Glomerular visceral epithelial cell (primary cell): ENCODE results near the gene LENG8.

Experiments used
- DNase-seq: peaks from one replicate; pipeline ENCODE4 v3.0.0-alpha.2; 2016; ENCODE audit errors: extremely low spot score

The LENG8 gene

GRCh38 chr19:54424201-54424600 lies 24.8 kb upstream of the LENG8 start:
- no peak for DNase-seq

- no peak for DNase-seq
These were observed 24.2 kb upstream of the LENG8 start for GRCh38 chr19:54424660-54425381.

GRCh38 chr19:54425382-54425723 lies 23.6 kb upstream of the LENG8 start:
- DNase-seq: no peak

- DNase-seq: no peak
These were observed 22.6 kb upstream of the LENG8 start for GRCh38 chr19:54426291-54426931.

GRCh38 chr19:54427586-54427985 lies 21.4 kb upstream of the LENG8 start:
- DNase-seq: no peak

GRCh38 chr19:54428323-54429175 lies 20.4 kb upstream of the LENG8 start:
- no peak for DNase-seq

- DNase-seq: no peak
These were observed 19.9 kb upstream of the LENG8 start for GRCh38 chr19:54429176-54429495.

- no peak for DNase-seq
These were observed 19.3 kb upstream of the LENG8 start for GRCh38 chr19:54429545-54430227.

GRCh38 chr19:54430306-54431254 lies 18.4 kb upstream of the LENG8 start:
- peak; percentile 29 for DNase-seq

GRCh38 chr19:54431255-54431838 lies 17.7 kb upstream of the LENG8 start:
- DNase-seq: peak; percentile 72

GRCh38 chr19:54432144-54432738 lies 16.8 kb upstream of the LENG8 start:
- DNase-seq: no peak

- DNase-seq: no peak
These were observed 15.3 kb upstream of the LENG8 start for GRCh38 chr19:54433697-54434096.

- DNase-seq: no peak
These were observed 14.7 kb upstream of the LENG8 start for GRCh38 chr19:54434112-54434872.

GRCh38 chr19:54434873-54435214 lies 14.2 kb upstream of the LENG8 start:
- no peak for DNase-seq

GRCh38 chr19:54435551-54436016 lies 13.4 kb upstream of the LENG8 start:
- no peak for DNase-seq

GRCh38 chr19:54436031-54436523 lies 12.9 kb upstream of the LENG8 start:
- DNase-seq: no peak

GRCh38 chr19:54436628-54437252 lies 12.3 kb upstream of the LENG8 start:
- no peak for DNase-seq

GRCh38 chr19:54439174-54439851 lies 9.7 kb upstream of the LENG8 start:
- no peak for DNase-seq
